Measurements from ENCODE around the gene SSBP2. TPM values are rescaled to one million over a fixed set of nuclear protein-coding genes. Genes with fewer than 3 reads are reported as not detected.
A peak's percentile ranks its signal among the peaks of the same experiment; 100 is the strongest.
"Not testable (repeated sequence)": the region's sequence is repeated elsewhere in the genome, so short reads cannot be mapped to it uniquely, and the experiment has no call there.

Gene SSBP2
- total and polyA plus RNA-seq, 2 donors from 2014 or later: 17.0 to 57.1 TPM

- DNase-seq: no peak
- H3K4me1 ChIP-seq (ENCODE audit: control insufficient read depth in 2 of 3, insufficient read depth in 2 of 3, low read depth in 1 of 3, low read length in 3 of 3): no peaks in the 10 kb centered on the region
- H3K36me3 ChIP-seq (ENCODE audit: control insufficient read depth in 2 of 3, insufficient read depth in 3 of 3, low read length in 3 of 3): no peaks in the 10 kb centered on the region
- H3K9ac ChIP-seq (ENCODE audit: low read length in 3 of 3): no peak overlapping the region
- intact Hi-C loops (cut with DNase I): no loop called here
- TF ChIP-seq, protein P1, sequence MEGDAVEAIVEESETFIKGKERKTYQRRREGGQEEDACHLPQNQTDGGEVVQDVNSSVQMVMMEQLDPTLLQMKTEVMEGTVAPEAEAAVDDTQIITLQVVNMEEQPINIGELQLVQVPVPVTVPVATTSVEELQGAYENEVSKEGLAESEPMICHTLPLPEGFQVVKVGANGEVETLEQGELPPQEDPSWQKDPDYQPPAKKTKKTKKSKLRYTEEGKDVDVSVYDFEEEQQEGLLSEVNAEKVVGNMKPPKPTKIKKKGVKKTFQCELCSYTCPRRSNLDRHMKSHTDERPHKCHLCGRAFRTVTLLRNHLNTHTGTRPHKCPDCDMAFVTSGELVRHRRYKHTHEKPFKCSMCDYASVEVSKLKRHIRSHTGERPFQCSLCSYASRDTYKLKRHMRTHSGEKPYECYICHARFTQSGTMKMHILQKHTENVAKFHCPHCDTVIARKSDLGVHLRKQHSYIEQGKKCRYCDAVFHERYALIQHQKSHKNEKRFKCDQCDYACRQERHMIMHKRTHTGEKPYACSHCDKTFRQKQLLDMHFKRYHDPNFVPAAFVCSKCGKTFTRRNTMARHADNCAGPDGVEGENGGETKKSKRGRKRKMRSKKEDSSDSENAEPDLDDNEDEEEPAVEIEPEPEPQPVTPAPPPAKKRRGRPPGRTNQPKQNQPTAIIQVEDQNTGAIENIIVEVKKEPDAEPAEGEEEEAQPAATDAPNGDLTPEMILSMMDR (IDR thresholded peaks at IDR 0.05; ENCODE audit: borderline replicate concordance, extremely low read depth, insufficient read depth): no peak
- H3K4me3 ChIP-seq (ENCODE audit: low read length in 3 of 3): no peak overlapping the region
- H3K27ac ChIP-seq (ENCODE audit: low read depth in 2 of 2, low read length in 2 of 2): no peak overlapping the region
- no peaks in the 10 kb centered on the region for H3K27me3 ChIP-seq (ENCODE audit: control insufficient read depth, insufficient read depth, low read length)
- H3K9me3 ChIP-seq (ENCODE audit: control insufficient read depth in 2 of 3, insufficient read depth in 1 of 3, low read length in 3 of 3): no peaks in the 10 kb centered on the region
- FAIRE-seq: no peak
Measured at GRCh38 chr5:81486711-81487110, 264.2 kb downstream of the SSBP2 start.

- Histone ChIP-seq H3K36me3 (ENCODE audit: control insufficient read depth in 2 of 3, insufficient read depth in 3 of 3, low read length in 3 of 3) (no peaks in the 10 kb centered on the region), H3K27me3 (ENCODE audit: control insufficient read depth, insufficient read depth, low read length) (no peaks in the 10 kb centered on the region), H3K4me3 (ENCODE audit: low read length in 3 of 3) (no peak overlapping the region), H3K27ac (ENCODE audit: low read depth in 2 of 2, low read length in 2 of 2) (no peak overlapping the region), H3K4me1 (ENCODE audit: control insufficient read depth in 2 of 3, insufficient read depth in 2 of 3, low read depth in 1 of 3, low read length in 3 of 3) (no peaks in the 10 kb centered on the region), H3K9ac (ENCODE audit: low read length in 3 of 3) (no peak overlapping the region), H3K9me3 (ENCODE audit: control insufficient read depth in 2 of 3, insufficient read depth in 1 of 3, low read length in 3 of 3) (no peaks in the 10 kb centered on the region)
- DNase-seq (peak in 2 of 5 donors; percentile 12 to 25), FAIRE-seq (no peak)
- TF ChIP-seq, protein P1 (IDR thresholded peaks at IDR 0.05; ENCODE audit: borderline replicate concordance, extremely low read depth, insufficient read depth): no peak
- intact Hi-C loops (cut with DNase I): no loop called here
Measured at GRCh38 chr5:81482595-81482994, 268.3 kb downstream of the SSBP2 start.

GRCh38 chr5:81473395-81473794 is 277.5 kb downstream of the SSBP2 start:
- H3K27me3 ChIP-seq (ENCODE audit: control insufficient read depth, insufficient read depth, low read length): not testable (repeated sequence)

DNA sequence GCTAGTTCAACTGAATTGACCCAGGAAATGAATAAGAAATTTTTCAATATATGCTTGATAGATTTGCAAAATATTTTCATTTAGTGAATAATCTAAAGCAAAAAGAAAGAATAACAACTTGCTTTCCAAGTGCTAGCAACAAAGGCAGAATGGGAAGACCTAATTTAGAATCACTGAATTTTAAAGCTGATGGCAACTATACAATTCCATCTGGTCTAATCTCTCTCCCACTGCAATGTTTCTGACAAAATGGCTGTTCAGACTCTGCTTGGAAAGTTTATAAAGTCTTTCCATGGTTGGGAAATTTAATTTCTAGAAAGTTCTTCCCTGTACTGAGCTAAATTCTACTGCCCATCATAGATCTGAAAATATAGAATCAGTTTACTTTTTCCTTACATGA is 281.2 kb downstream of the SSBP2 start:
- H3K36me3 ChIP-seq (ENCODE audit: control insufficient read depth in 2 of 3, insufficient read depth in 3 of 3, low read length in 3 of 3): peaks cover 0 to 10% (median 9%) of the 10 kb centered on the region in 3 donors
- TF ChIP-seq, protein P1 (IDR thresholded peaks at IDR 0.05; ENCODE audit: borderline replicate concordance, extremely low read depth, insufficient read depth): no peak
- intact Hi-C loops (cut with DNase I): no loop called here

More at GRCh38 chr5:81473395-81473794, 277.5 kb downstream of the SSBP2 start:
- intact Hi-C loops (cut with DNase I); H3K4me3 ChIP-seq (ENCODE audit: low read length in 3 of 3); DNase-seq; FAIRE-seq; H3K9me3 ChIP-seq (ENCODE audit: control insufficient read depth in 2 of 3, insufficient read depth in 1 of 3, low read length in 3 of 3); H3K4me1 ChIP-seq (ENCODE audit: control insufficient read depth in 2 of 3, insufficient read depth in 2 of 3, low read depth in 1 of 3, low read length in 3 of 3); H3K27ac ChIP-seq (ENCODE audit: low read depth in 2 of 2, low read length in 2 of 2); H3K9ac ChIP-seq (ENCODE audit: low read length in 3 of 3): not testable (repeated sequence)
- H3K36me3 ChIP-seq (ENCODE audit: control insufficient read depth in 2 of 3, insufficient read depth in 3 of 3, low read length in 3 of 3): peaks cover 0 to 10% (median 9%) of the 10 kb centered on the region in 3 donors

More for the DNA sequence above, 281.2 kb downstream of the SSBP2 start:
- DNase-seq: no peak
- Histone ChIP-seq H3K4me1 (ENCODE audit: control insufficient read depth in 2 of 3, insufficient read depth in 2 of 3, low read depth in 1 of 3, low read length in 3 of 3) (no peaks in the 10 kb centered on the region), H3K9me3 (ENCODE audit: control insufficient read depth in 2 of 3, insufficient read depth in 1 of 3, low read length in 3 of 3) (no peaks in the 10 kb centered on the region), H3K27me3 (ENCODE audit: control insufficient read depth, insufficient read depth, low read length) (no peaks in the 10 kb centered on the region), H3K27ac (ENCODE audit: low read depth in 2 of 2, low read length in 2 of 2) (no peak overlapping the region), H3K9ac (ENCODE audit: low read length in 3 of 3) (no peak overlapping the region), H3K4me3 (ENCODE audit: low read length in 3 of 3) (no peak overlapping the region)
- no peak for FAIRE-seq
